B cell (primary cell): ENCODE measurements around the gene PHF20. TPM values are rescaled to one million over a fixed set of nuclear protein-coding genes. Genes with fewer than 3 reads are reported as not detected.

Experiments
- ATAC-seq: fragments of 200-7000 bp; cut with Tn5 transposase; one replicate; pipeline ENCODE4 v1.10.0; 2021; ENCODE audit warnings: low read depth, mild to moderate bottlenecking, moderate number of reproducible peaks, moderate library complexity
- CTCF ChIA-PET: fragments of 350-600 bp; sonication (Branson Sonifier 250); formaldehyde crosslinking; loops from one replicate; lab custom pipeline; 2021; ENCODE audit warnings: antibody characterized with exemption, inconsistent platforms; lab: Charles Lee
- POLR2A ChIA-PET: fragments of 350-600 bp; sonication (Branson Sonifier 250); formaldehyde crosslinking; loops from one replicate; lab custom pipeline; 2021; ENCODE audit warnings: antibody characterized with exemption; lab: Charles Lee
- DNase-seq: peaks from one replicate; pipeline ENCODE4 v3.0.0; 2013
- H2AFZ ChIP-seq: 2 replicates; pipeline ENCODE4 v1.6.1; 2012; ENCODE audit warnings: mild to moderate bottlenecking, low read depth, low read length; ENCODE audit not compliant: insufficient read depth, poor library complexity, severe bottlenecking
- H3K27ac ChIP-seq, 2 donors: 1 replicate in 1 of 2; 2 replicates in 1 of 2; pipeline ENCODE4 v1.5.1; 2012 to 2013; ENCODE audit warnings: low read length in 2 of 2, mild to moderate bottlenecking in 2 of 2, moderate library complexity in 1 of 2
- H3K27me3 ChIP-seq, 4 experiments: fragments of 200-600 bp in 1 of 4; sonication (generic) in 1 of 4; replicated peaks in 1 of 4; 1 replicate in 2 of 4; 2 replicates in 2 of 4; pipeline versions ENCODE4 v1.6.1 to v1.7.0; 2013 to 2016; ENCODE audit warnings: low read length in 3 of 4, mild to moderate bottlenecking in 2 of 4, mixed read lengths in 1 of 4, moderate library complexity in 1 of 4; ENCODE audit not compliant: insufficient read depth in 4 of 4, control insufficient read depth in 3 of 4; ENCODE audit errors: control extremely low read depth in 1 of 4
- H3K36me3 ChIP-seq, 2 experiments: replicated peaks in 1 of 2; 1 replicate in 1 of 2; 2 replicates in 1 of 2; pipeline versions ENCODE4 v1.6.1 to v1.7.1; 2013; ENCODE audit warnings: low read length in 1 of 2; ENCODE audit not compliant: insufficient read depth in 2 of 2, control insufficient read depth in 1 of 2; ENCODE audit errors: control extremely low read depth in 1 of 2, extremely low read depth in 1 of 2
- H3K4me1 ChIP-seq, 2 donors: fragments of 200-600 bp in 1 of 2; sonication (generic) in 1 of 2; 1 replicate in 1 of 2; 2 replicates in 1 of 2; pipeline versions ENCODE4 v1.5.1 to v1.6.1; 2013 to 2017; ENCODE audit warnings: low read length in 2 of 2; ENCODE audit not compliant: control insufficient read depth in 2 of 2, insufficient read depth in 2 of 2
- H3K4me2 ChIP-seq: replicated peaks from 2 replicates; pipeline ENCODE3; 2012; ENCODE audit warnings: mild to moderate bottlenecking, low read depth, low read length; ENCODE audit not compliant: poor library complexity, severe bottlenecking
- H3K4me3 ChIP-seq, 5 experiments: fragments of 200-600 bp in 1 of 5; sonication (generic) in 1 of 5; 1 replicate in 3 of 5; 2 replicates in 2 of 5; pipeline versions ENCODE4 v1.5.1 to v1.7.0; 2011 to 2016; ENCODE audit warnings: low read length in 4 of 5, mild to moderate bottlenecking in 4 of 5, low read depth in 2 of 5, control low read depth in 1 of 5, moderate library complexity in 1 of 5; ENCODE audit not compliant: insufficient read depth in 1 of 5; ENCODE audit errors: control extremely low read depth in 1 of 5, extremely low read depth in 1 of 5
- H3K79me2 ChIP-seq: fragments of 200-600 bp; sonication (generic); one replicate; pipeline ENCODE4 v1.6.0; 2016; ENCODE audit warnings: low read length; ENCODE audit not compliant: control insufficient read depth, insufficient read depth
- H3K9ac ChIP-seq: fragments of 200-600 bp; sonication (generic); 2 replicates; pipeline ENCODE4 v1.6.1; 2017; ENCODE audit warnings: mild to moderate bottlenecking, low read length, moderate library complexity
- H3K9me3 ChIP-seq, 3 donors: one replicate each; pipeline versions ENCODE4 v1.6.1 to v1.7.1; 2013; ENCODE audit warnings: low read length in 2 of 3; ENCODE audit not compliant: control insufficient read depth in 2 of 3, insufficient read depth in 1 of 3; ENCODE audit errors: control extremely low read depth in 1 of 3
- H4K20me1 ChIP-seq: 2 replicates; pipeline ENCODE4 v1.6.0; 2012; ENCODE audit warnings: mild to moderate bottlenecking, low read length; ENCODE audit not compliant: insufficient read depth, control insufficient read depth, poor library complexity, severe bottlenecking
- H3K27ac Mint-ChIP-seq: one replicate; pipeline ENCODE4 v1.8.0; 2021; ENCODE audit warnings: mixed read lengths
- H3K27me3 Mint-ChIP-seq: one replicate; pipeline ENCODE4 v1.8.0; 2021; ENCODE audit warnings: mixed read lengths
- H3K4me1 Mint-ChIP-seq: one replicate; pipeline ENCODE4 v1.8.0; 2021; ENCODE audit warnings: mixed read lengths
- H3K4me3 Mint-ChIP-seq: one replicate; pipeline ENCODE4 v1.8.0; 2021; ENCODE audit warnings: mixed read lengths
- H3K9me3 Mint-ChIP-seq: one replicate; pipeline ENCODE4 v1.8.0; 2022; ENCODE audit warnings: mixed read lengths; ENCODE audit not compliant: insufficient read depth
- CTCF ChIP-seq: fragments of 200-600 bp; IDR thresholded peaks from one replicate; pipeline ENCODE4 v1.8.0; 2022; ENCODE audit warnings: antibody characterized with exemption, mild to moderate bottlenecking
- EZH2 ChIP-seq: IDR thresholded peaks from 2 replicates; pipeline ENCODE4 v1.6.1; 2012; ENCODE audit warnings: borderline replicate concordance, low read depth, mild to moderate bottlenecking, moderate library complexity, low read length; ENCODE audit not compliant: insufficient read depth, poor library complexity, severe bottlenecking
- WGBS: methylation state at CpG from one replicate; pipeline ENCODE4 v1.1.5; 2013; ENCODE audit warnings: missing lambda C conversion rate; ENCODE audit not compliant: insufficient coverage; 5-methylcytosine and 5-hydroxymethylcytosine counted together
- intact Hi-C: fragments of 100-400 bp; cut with micrococcal nuclease; formaldehyde crosslinking; loops from one replicate; pipeline ENCODE4 v1.10.0; 2022
- polyA plus RNA-seq: library from polyadenylated mRNA; depleted of rRNA; stranded (reverse); fragments of >200 nt; gene quantifications from 2 replicates; pipeline ENCODE4 v1.2.3, GENCODE V29; 2012
- total RNA-seq, 2 donors: library from RNA; stranded (reverse); fragments of 120-200 nt in 1 of 2; gene quantifications; 1 replicate in 1 of 2; 2 replicates in 1 of 2; pipeline versions ENCODE4 v1.2.3 to v1.2.4, GENCODE V29; 2013 to 2022

PHF20 gene
- total and polyA plus RNA-seq, 2 donors (not counting 1 experiment from before 2014, with no cell fraction given): 53.6 to 92.3 TPM

- ATAC-seq: no peak
- Histone ChIP-seq H3K4me3 (no peak overlapping the region), H3K79me2 (no peaks in the 10 kb centered on the region), H3K36me3 (no peaks in the 10 kb centered on the region), H4K20me1 (no peaks in the 10 kb centered on the region), H3K27ac (no peak overlapping the region), H3K27me3 (no peaks in the 10 kb centered on the region), H3K4me1 (no peaks in the 10 kb centered on the region), H2AFZ (no peak overlapping the region), H3K9me3 (no peaks in the 10 kb centered on the region), H3K4me2 (no peak overlapping the region), H3K9ac (no peak overlapping the region)
- POLR2A ChIA-PET: no interaction called here
- peaks cover 18% of the 10 kb centered on the region for H3K27me3 Mint-ChIP-seq
- intact Hi-C loops: no loop called here
- no peak overlapping the region for H3K27ac Mint-ChIP-seq
- no peaks in the 10 kb centered on the region for H3K4me1 Mint-ChIP-seq
- no peaks in the 10 kb centered on the region for H3K9me3 Mint-ChIP-seq
- DNase-seq: no peak
- H3K4me3 Mint-ChIP-seq: no peak overlapping the region
- CTCF ChIA-PET: interaction anchor here (0.8 to 10.5 kb wide), 3 partner anchors 10 to 216 kb away, joined by 4 to 75 read pairs (median 8); no protein-coding TSS in a partner anchor
- TF ChIP-seq CTCF (no peak), EZH2 (no peak)
- 58% methylated on average over 2 of the region's 6 CpGs for WGBS
Measured at GRCh38 chr20:35984382-35984781, 212.6 kb downstream of the PHF20 start.

- H3K27ac ChIP-seq: no peak overlapping the region
- Mint-ChIP-seq H3K4me3 (no peak overlapping the region), H3K4me1 (no peaks in the 10 kb centered on the region), H3K27me3 (peaks cover 21% of the 10 kb centered on the region), H3K9me3 (no peaks in the 10 kb centered on the region), H3K27ac (no peak overlapping the region)
- H3K9me3 ChIP-seq: no peaks in the 10 kb centered on the region
- no peaks in the 10 kb centered on the region for H3K4me1 ChIP-seq
- H3K79me2 ChIP-seq: no peaks in the 10 kb centered on the region
- no peak for TF ChIP-seq CTCF
- no peak for TF ChIP-seq EZH2
- ChIA-PET CTCF (interaction anchor here (0.9 to 10.5 kb wide), 2 partner anchors 9 to 153 kb away, joined by 4 to 75 read pairs; no protein-coding TSS in a partner anchor), POLR2A (no interaction called here)
- no peaks in the 10 kb centered on the region for H3K27me3 ChIP-seq
- no CpG with 5 or more reads among the region's 2 CpGs for WGBS
- no peaks in the 10 kb centered on the region for H4K20me1 ChIP-seq
- no peak for ATAC-seq
- no peaks in the 10 kb centered on the region for H3K36me3 ChIP-seq
- intact Hi-C loops: no loop called here
- no peak overlapping the region for H3K9ac ChIP-seq
- H3K4me3 ChIP-seq: no peak overlapping the region
- no peak overlapping the region for H3K4me2 ChIP-seq
- DNase-seq: no peak
- H2AFZ ChIP-seq: no peak overlapping the region
Measured at GRCh38 chr20:35985806-35986205, 214.0 kb downstream of the PHF20 start.
